Stimulated activated CD8-positive, alpha-beta memory T cell treated with anti-CD3 and anti-CD28 coated beads, Interleukin-12 subunit alpha, Interleukin-12 subunit beta, amount 100 ng/mL, for 4 hours (primary cell): ENCODE results near the gene NME9.

Experiments
- DNase-seq: peaks from one replicate; pipeline ENCODE4 v3.0.0-alpha.2; 2020; ENCODE audit warnings: low read depth

Gene NME9

DNA sequence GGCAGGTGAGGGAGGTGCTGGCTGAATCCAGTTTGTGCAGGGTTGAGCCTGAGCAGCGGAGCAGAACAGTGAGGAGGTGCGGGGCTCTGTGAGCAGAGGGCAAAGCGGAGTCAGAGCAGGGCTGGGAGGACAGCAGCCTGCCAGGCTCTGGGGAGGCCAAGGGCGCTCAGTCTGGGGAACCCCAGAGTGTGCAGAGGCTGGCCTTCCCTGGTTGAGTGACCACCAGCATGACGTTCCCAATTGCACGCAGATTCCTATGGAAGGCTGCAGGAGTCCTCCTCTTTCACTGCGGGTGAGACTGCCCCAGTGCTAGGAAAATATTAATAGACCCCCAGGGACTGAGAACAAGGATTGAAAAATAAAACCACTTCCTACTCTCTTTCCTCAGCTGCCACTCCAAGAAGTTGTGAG, 31.9 kb upstream of the NME9 start:
- DNase-seq = no peak

DNA sequence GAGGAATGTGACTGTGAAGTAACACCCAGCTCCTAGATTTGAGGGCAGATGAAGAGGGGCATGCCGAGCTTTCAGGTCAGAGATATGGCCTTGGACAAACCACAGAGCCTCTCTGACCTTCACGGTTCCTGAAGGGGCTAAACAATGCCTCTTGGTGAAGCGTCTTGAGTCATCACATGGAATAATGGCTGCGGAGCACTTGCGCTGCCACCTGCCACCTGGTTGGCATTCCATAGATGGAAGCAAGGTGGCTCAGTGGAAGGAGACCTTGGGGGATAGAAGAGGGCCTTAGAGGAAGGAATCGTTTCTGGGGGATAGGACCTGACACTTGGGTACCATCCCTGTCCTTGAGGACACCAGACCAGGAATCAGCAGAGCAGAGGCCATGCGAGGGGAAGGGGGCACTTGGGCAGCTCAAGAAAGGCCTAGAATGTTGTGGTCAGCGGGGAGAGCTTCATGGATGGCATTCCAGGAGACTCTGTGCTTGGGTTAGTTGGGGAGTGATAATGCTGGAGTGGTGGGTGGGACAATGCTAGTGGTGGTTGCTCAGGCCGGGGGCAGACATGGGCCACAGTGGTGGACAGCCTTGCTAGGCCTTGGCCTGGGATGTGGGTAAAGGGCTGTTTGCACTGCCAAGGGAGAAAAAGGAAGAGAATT, 31.3 kb upstream of the NME9 start:
- DNase-seq = no peak

DNA sequence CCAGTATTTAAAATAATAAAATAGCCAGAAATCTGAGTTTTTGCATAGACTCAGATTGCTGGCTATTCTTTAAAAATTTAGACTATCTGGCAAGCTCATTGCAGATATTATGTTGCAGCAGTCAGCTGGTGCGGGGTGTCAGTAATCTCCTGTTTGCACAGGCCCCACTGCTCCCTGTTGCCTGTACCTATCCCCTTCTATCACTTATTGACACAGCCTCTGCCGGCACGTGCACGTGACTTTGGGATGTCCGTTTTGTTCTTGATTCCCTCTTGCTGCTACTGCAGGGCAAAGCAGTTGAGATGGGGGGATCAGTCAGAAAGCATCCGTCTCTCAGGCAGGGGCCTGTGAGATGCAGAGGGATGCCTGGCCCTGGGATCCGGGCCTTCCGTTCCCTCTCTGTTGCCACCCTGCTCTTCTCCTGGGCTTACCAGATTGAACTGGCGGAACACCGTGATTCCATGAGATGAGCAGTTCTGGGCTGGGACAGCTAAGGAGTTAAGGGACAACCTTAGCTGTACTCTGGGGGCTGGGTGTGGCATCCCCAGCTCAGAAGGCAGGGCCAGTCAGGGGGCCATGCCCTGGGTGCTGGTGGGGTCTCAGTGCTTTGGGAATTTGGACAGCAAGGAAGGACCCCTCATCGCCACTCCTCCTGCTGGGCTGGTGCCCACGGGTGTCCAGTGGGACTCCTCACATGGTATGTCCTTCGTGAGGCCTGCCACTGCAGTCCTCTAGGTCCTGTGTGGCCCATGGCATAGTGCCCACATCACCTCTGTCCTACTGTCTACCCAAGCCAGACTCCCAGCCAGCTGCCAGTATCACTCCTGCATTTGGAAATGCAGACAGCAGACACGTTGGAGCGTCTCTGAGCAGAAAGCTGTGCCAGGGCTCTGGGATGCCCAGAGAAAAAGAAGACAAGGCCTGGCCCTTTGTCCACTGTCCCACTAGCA, 30.5 kb upstream of the NME9 start:
- DNase-seq = no peak

DNA sequence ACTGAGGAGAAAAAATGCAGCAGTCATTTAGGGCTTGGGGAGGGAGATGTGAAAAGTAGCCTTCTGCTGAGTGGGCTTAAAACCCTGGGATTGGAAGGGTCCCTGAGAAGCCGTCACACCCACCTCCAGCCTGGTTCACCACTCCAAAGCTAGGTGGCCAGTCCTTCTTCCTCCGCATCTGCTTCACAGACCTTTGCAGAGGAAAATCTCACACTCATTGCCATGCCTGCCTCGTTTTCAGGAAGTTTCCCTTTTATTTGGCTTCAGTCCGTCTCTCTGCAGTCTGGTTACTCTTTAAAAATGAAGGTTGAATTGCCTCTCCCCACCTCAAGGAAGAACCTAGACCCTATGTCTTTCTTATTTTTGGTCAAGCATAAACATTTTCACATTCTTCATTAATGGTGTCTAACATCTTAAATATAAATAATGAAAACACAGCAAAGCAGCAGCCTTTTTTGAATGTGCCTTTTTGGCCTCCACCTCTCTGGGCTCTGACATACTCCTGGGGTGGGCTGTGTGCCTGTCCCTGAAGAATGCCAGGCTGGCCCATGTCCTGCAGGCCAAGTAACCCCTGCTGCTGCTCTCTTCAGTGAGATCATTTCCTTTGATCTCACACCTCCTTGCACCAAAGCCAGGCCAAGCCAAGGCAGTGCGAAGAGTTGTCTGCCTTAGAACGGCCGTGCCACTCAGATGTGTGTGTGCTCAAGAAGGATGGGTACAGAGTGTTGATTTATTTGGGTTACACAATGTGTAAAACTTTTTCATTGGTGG, 29.7 kb upstream of the NME9 start:
- no peak for DNase-seq

DNA sequence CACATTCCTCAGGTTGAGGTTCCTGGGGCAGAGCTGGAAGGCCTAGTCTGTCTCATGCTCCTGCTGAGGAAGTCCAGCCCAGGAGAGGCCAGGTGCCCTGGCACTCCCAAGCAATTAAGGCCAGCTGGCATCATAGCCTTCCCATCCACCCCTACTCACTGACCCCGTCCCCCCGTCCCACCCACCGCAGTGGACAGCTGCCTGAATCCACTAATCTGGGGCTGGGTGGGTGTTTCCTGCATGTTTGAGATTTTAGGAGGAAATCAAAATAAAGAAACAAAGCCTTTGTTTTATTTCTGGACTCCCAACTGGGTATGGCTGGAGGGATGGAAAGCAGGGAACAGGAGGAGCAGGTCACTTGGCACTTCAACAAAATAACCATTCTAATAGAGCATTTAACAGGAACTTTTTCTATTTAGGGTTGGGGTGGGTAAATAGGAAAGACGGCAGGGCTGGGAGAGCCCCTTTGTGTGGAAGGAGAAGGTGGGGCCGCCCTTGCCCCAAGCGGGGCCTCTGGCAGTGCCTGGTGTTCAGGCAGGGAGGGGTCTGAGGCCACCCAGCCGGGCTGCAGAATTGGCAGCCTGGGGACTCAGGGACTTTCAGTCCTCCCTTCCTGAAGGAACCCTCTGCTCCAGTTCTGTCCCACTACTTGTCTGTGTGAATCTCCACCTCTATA, 27.2 kb upstream of the NME9 start:
- no peak for DNase-seq

DNA sequence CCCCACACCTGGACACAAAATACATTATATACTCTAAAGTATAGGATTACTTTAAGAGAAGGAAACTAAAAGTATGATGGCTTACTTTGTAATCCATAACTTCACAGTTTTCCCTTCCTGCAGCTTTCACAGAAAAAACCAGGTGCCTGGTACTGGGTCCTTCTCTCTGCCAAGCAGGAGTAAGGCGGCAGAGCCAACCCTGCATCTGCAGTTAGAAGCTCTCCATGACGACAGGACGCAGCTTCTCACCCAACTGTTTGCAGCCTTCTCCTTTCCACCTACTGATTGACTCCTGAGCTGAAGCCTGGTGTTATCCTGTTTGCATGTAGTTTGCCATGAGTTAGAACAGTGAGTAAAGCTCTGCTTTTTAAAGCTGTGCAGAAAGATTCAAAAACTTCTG, 25.4 kb upstream of the NME9 start:
- no peak for DNase-seq

DNA sequence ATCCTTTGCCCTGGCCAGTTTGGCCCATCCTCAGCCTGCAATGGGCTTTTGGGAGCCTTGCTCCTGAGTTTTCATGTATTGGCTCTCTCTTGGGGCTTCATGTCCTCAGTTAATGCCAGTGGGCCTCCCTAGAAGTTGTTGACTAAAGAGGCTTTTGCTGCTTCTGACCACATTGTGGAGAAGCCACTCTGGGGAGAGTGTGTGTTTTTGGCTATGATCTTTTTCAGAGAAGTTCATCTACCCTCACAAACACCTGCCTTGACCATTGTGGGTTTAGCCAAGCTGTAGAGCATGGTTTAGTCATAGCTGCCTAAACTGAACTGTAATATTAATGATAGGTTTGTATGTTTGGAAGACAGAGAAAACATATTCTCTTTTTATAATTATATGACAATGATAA, 24.7 kb upstream of the NME9 start:
- no peak for DNase-seq

DNA sequence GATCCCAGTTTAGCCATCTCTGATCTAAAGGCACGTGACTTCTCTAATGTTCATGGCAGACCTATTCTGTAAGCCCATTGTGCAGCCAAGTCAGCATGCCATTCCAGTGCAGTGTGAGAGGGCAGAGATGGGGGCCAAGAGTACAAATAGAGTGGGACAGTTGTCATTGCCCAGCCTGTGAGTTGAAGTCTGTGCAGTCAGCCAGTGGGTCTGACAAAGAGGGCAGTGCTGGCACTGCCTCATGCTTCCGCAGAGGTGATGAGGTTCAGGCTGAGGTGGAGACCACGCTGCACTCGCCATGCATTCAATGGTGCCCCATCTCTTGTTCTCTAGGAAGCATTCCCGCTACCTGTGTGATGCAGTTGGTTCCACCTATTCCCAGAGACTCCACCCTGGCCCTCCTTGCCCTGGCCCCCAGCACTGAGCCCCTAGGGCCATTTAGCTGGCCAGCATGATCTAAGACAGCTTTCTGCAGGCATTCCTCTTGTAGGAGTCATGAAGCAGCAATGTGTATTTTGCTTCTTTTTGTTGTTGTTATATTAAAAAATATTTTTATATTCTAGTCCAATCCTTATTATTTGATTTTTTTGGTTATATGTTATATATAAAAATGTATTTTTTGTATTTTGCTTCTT, 22.4 kb upstream of the NME9 start:
- DNase-seq = no peak

DNA sequence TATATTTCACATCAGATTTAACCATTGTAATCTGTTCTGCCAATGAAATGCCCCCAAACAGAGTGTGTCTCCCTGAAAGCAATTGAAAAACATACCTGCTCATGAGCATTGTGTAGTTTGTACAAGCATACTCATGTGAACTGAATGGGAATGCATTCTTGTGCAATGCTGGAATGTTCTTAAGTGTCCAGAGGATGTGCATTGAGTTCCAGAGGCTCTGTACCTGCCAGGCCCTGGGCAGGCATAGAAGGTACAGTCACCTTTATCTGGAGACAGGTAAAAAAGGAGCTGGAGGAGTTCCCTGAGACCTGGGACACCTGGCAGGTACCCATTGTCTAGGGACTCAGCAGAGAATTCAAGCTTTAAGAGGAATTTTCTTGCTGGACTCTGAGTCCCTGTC, 21.5 kb upstream of the NME9 start:
- no peak for DNase-seq

DNA sequence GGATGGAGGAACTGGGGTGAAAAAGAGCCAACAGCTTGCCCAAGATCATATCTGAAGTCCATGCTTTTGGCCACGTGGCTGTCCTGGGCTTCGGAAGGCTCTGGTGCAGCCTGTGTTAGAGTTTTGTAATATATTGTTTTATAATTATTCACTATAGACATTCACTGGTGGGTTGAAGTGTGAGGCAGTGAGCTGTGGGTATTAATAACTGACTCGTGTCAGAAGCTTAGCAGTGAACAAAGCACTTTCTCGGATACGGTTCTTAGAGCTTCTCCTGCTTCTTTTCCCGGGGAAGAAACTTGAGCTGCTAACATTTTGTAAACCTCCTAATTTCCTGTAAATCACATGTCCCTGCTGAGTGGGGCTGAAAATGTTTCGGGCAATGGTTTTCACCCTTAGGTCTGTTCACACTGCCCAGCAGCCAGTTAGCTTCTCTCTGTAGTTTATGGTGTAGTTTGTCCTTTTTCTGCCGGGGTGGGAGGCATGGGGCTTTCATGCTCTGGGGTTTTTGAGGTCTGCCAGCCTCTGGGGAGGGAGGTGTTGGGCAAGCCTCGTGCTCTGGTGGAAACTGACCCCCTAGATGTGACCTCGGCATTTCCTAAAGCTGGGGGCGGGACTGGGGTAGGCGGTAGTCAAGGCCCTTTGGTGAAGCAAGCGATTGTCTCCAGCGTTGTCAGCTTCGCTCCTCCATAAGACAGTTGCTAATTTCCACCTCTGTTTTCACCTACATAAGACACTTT, 20.4 kb upstream of the NME9 start:
- no peak for DNase-seq

DNA sequence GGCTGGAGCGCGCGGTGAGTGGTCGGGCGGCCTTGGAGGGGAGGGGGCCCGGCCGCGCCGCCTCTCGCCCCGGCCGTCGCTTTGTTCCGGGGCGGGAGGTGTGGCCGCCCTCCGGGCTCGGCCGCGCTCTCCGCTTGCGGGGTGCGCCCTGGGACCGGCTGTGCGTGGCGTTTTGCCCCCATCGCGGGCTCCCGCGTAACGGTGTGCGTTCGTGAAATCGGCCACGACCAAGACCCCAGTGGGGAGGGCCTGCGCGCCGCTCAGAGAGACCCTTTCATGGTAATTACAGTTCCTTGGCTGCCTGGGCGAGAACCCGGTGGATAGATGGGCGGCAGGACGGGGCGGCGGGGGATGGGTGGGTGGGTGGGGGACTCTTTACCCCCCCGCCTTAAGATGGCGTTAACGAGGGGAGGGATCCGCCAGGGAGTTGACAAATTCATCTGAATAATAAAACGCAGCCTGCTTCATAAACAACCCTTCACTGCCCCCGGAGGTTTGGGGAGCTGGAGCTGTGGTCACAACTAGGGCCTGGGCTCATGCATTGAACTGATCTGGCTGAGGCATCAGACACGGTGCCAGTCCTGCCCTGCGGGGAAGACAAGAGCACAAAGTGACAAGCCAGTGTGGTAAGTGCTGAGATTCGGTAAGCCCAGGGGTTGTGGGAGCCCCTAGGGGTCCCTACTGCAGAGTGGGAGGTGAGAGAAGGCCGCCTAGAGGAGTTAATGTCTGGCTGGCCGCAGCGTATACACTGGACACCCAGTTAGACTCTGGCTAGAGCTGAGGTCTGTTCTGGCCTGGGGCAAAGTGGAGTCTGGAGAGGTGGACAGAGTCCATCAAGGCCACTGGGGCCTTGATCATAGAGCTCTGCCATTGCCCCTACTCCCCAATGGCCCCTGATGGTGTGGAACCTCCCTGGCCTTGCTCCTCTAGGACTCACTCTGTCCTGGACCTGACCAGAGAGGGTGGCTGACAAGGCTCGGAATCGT, 19.4 kb upstream of the NME9 start:
- DNase-seq = no peak

DNA sequence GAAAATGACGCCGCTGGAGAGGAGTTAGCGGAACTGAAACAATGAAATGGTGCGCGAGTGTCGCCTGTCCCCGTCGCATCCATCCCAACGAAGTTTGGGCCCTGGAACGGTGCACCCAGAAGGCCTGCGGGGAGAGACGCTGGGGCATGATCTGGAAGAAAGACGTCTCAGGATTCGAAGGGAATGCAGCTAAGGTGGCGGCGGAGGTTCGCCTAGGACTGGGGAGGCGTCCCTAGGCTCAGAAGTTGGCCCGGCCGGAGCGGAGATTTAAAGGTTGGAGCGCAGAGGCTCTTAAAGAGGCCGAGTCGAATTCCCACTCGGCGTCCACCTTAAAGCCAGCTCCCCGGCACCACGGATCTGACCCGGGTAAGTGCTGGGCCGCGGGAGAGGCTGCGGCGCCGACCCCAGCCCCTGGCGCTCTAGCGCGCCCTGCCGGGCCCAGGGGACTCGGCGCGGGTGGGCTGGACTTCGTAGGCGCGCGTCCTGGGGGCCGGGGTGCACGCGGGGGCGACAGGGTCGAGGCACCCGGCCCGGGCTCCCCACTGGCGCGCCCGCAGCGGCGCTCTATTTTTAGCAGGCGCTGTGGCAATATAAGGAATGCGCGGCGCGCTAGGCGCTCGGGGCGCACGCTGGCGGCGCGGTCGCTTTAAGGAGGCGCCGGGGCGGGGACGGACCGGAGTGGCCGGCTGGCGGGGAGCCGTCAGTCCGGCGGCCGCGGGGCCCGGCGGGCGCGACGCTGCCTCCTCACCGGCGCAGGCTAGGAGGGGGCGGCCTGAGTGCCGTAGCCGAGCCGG, 18.5 kb upstream of the NME9 start, which contains the start of gene MRAS:
MRAS (plus strand) TSS at position 620 of the 794 bp plus-strand sequence. CDS start 24,305 bp downstream, outside the sequence.
- no peak for DNase-seq

DNA sequence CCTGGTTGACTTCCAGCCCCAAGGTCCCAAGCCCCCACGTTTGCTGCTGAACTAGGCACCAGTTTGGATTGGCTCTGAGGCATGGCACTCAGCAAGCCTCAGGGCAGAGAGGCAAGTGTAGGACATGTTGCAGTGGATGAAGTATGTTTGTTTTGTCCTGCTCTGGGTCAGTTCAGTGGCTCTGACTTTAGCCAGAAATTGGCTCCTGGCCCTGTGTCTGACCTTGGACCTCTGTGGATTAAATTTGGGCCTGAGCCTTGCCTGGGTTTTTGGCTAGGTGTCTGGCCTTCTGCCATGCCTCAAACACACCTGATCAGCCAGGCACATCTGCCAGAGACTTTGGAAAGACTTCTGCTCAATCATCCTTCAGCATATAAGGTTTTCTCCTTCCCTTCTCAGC, 15.1 kb upstream of the NME9 start:
- no peak for DNase-seq

DNA sequence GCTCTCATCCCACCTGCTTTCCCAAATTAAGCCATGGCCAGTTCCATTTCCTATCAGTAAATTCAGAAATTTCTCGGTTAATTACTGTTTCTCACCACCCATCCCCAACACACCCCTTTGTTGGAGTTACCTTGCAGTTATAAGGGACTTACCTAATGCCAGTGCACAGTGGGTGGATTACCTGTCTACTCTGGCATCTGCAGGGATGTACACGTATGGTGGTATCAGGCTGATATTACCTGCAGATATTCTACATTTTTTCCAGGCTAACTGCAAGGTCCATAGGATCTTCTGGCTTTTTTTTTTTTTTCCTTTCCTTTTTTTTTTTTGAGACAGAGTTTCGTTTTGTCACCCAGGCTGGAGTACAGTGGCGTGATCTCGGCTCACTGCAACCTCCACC, 10.9 kb upstream of the NME9 start:
- DNase-seq = no peak

DNA sequence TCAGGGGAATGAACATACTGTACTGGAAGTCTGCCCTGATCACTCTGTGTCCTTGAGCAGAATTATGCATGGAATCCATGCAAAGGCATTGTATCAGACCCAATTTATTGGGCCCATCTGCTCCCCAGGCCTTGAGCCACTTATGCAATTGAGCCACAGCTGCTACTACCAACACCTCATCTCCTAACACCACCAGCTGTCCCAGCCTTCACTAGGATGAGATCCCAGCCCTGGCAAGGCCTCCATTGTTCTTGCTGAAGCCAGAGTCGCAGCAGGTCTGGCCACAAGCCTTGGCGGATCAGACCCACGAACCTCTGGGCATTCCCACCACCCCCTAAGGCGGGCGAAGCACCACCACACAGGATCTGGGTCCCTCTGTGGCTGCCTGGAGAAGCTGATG, 9.2 kb upstream of the NME9 start:
- no peak for DNase-seq

DNA sequence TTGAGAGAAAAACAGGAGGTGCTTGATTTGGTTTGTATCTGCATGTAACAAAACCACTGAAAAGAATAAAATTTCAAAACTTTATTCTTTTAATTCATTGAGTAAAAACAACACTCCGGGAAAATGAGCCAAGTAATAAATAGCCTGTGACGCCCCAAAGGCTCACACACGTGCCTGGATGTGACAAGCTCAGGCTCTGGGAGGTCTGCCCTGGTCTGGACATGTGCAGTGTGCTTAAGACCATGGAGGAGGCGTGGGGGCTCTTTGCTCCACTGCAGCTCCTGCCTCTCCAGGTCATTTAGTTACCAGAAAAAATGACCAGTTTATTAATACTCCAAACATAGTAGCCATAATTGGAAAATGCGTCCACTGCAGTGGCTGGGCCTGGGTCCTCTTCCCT, 8.6 kb upstream of the NME9 start:
- DNase-seq = no peak

DNA sequence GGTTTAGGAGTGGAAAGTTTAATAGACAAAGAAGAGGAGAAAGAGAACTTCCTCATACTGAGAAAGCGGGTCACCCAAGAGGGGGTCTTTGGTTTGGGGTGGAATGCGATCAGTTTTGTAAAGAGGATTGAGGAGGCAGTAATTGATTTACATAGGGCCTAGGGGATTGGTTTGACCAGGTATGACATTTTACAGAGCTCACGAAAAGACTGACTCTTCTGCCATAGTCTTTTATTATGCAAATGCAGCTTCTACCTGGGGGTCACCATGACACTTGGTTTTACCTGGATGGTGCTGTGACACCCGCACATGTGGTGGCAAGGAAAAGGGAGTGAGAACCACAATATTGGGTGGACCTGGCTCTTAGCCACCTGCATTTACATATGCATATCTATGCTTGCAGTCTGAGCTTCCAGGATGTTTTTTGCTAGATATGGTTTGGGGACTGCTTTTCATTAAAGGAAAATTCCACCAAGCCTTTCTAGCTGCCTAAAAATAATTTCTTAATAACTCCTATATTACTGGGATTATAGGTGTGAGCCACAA, 6.9 kb upstream of the NME9 start:
- DNase-seq = no peak

DNA sequence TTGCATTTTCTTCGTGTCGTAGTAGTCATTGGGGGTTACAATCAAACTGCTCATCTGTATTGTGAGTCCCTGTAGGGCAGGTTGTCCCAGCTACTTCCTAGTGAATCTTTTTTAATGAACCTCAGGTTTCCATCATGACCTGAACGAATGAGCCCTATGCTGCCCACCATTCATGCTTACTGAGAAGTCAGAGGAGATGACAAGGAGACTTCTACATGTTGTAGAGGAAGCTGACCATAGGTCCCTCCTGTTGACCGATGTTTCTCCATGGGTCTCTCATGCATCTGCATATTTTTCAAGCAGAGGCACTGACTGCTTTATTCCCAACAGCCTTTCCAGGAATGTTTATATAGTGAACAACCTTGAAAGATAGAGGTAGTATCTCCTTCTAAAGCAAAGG, 5.0 kb upstream of the NME9 start:
- DNase-seq = no peak
